ENCODE results near the gene PAX5. TPM values are rescaled to one million over a fixed set of nuclear protein-coding genes. Genes with fewer than 3 reads are reported as not detected.

Gene PAX5
- polyA plus RNA-seq, 3 donors, result 0.03 to 0.15 TPM; not detected in 1

DNA sequence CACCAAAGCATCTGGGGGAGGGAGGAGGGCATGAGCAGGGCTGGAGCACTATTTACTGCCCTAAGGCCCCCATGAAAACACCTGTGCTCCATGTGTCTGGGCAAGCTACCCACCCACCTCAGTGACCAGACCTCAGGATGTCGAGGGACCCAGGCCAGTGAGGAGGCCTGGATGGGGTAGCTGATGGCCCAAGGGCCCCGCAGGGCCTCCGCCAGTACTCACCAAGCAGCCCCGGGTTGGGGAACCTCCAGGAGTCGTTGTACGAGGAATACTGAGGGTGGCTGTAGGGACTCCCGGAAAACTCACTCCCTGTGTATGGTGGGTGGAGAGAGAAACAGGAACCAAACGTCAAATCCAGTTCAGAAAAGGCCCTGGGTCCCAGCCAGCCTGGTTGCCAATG lies 187.4 kb downstream of the PAX5 start:
- H3K4me1 ChIP-seq (ENCODE audit: control insufficient read depth in 1 of 2, insufficient read depth in 2 of 2, low read length in 2 of 2), result no peaks in the 10 kb centered on the region
- Mint-ChIP-seq H3K27me3 (ENCODE audit: low read depth in 3 of 3) (peaks cover 1 to 3% (median 3%) of the 10 kb centered on the region in 3 donors), H3K4me1 (no peaks in the 10 kb centered on the region), H3K4me3 (no peak overlapping the region), H3K9me3 (peaks cover 0 to 2% (median 0%) of the 10 kb centered on the region in 7 donors), H3K36me3 (no peaks in the 10 kb centered on the region), H3K27ac (peak overlapping the region in 1 of 7 donors; percentile 73)
- no peak overlapping the region for H3K4me2 ChIP-seq (replicated peaks; ENCODE audit: extremely low read depth, low read length, poor library complexity, severe bottlenecking)
- no peak overlapping the region for H3K4me3 ChIP-seq (replicated peaks in 1 of 3; ENCODE audit: low read depth in 2 of 3, low read length in 3 of 3)
- no peaks in the 10 kb centered on the region for H3K79me2 ChIP-seq (ENCODE audit: insufficient read depth, low read length)
- intact Hi-C loops (cut with micrococcal nuclease), result no loop called here
- no peak overlapping the region for H3K27ac ChIP-seq (ENCODE audit: low read depth in 1 of 2, low read length in 2 of 2)
- TF ChIP-seq, protein P1, sequence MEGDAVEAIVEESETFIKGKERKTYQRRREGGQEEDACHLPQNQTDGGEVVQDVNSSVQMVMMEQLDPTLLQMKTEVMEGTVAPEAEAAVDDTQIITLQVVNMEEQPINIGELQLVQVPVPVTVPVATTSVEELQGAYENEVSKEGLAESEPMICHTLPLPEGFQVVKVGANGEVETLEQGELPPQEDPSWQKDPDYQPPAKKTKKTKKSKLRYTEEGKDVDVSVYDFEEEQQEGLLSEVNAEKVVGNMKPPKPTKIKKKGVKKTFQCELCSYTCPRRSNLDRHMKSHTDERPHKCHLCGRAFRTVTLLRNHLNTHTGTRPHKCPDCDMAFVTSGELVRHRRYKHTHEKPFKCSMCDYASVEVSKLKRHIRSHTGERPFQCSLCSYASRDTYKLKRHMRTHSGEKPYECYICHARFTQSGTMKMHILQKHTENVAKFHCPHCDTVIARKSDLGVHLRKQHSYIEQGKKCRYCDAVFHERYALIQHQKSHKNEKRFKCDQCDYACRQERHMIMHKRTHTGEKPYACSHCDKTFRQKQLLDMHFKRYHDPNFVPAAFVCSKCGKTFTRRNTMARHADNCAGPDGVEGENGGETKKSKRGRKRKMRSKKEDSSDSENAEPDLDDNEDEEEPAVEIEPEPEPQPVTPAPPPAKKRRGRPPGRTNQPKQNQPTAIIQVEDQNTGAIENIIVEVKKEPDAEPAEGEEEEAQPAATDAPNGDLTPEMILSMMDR (IDR thresholded peaks at IDR 0.05), result no peak
- 83% methylated on average over 6 of the region's 8 CpGs for whole genome bisulfite sequencing (ENCODE audit: insufficient coverage)
- no peak for DNase-seq
- H3K9ac ChIP-seq (ENCODE audit: insufficient read depth, low read length, poor library complexity, severe bottlenecking), result no peak overlapping the region
- H2AFZ ChIP-seq (ENCODE audit: insufficient read depth, low read depth, low read length, poor library complexity, severe bottlenecking), result no peak overlapping the region
- no peaks in the 10 kb centered on the region for H4K20me1 ChIP-seq (ENCODE audit: insufficient read depth, low read length)
- no peaks in the 10 kb centered on the region for H3K36me3 ChIP-seq (replicated peaks in 1 of 2; ENCODE audit: control insufficient read depth in 1 of 2, insufficient read depth in 2 of 2, low read length in 2 of 2)
- H3K27me3 ChIP-seq (ENCODE audit: control insufficient read depth in 2 of 2, insufficient read depth in 2 of 2, low read length in 2 of 2), result no peaks in the 10 kb centered on the region
- no peaks in the 10 kb centered on the region for H3K9me3 ChIP-seq (replicated peaks in 1 of 2; ENCODE audit: control insufficient read depth in 1 of 2, insufficient read depth in 1 of 2, low read length in 2 of 2)

DNA sequence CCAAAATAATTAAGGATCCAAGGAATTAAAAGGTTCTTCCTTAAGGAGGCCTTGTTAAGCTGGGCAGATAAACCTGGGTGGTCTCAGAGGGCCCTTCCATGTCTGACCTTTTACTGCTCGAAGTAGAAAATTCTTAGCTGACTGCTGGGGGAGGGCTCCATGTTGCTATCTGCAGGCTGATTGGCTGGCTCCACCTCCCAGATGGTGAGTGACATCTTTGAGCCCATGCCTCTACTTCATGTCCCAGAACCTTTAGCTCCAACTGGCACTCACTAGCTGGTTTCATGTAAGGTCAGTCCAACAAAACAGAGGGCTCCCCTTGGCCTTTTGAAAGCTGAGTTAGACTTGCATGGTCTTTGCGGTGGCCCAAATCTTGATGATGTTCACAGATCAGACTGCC lies 188.2 kb downstream of the PAX5 start:
- Histone ChIP-seq H3K9ac (ENCODE audit: insufficient read depth, low read length, poor library complexity, severe bottlenecking) (no peak overlapping the region), H3K4me1 (ENCODE audit: control insufficient read depth in 1 of 2, insufficient read depth in 2 of 2, low read length in 2 of 2) (no peaks in the 10 kb centered on the region), H3K79me2 (ENCODE audit: insufficient read depth, low read length) (no peaks in the 10 kb centered on the region), H3K36me3 (replicated peaks in 1 of 2; ENCODE audit: control insufficient read depth in 1 of 2, insufficient read depth in 2 of 2, low read length in 2 of 2) (no peaks in the 10 kb centered on the region), H3K4me3 (replicated peaks in 1 of 3; ENCODE audit: low read depth in 2 of 3, low read length in 3 of 3) (no peak overlapping the region), H4K20me1 (ENCODE audit: insufficient read depth, low read length) (no peaks in the 10 kb centered on the region), H2AFZ (ENCODE audit: insufficient read depth, low read depth, low read length, poor library complexity, severe bottlenecking) (no peak overlapping the region), H3K27ac (ENCODE audit: low read depth in 1 of 2, low read length in 2 of 2) (no peak overlapping the region), H3K4me2 (replicated peaks; ENCODE audit: extremely low read depth, low read length, poor library complexity, severe bottlenecking) (no peak overlapping the region), H3K9me3 (replicated peaks in 1 of 2; ENCODE audit: control insufficient read depth in 1 of 2, insufficient read depth in 1 of 2, low read length in 2 of 2) (no peaks in the 10 kb centered on the region), H3K27me3 (ENCODE audit: control insufficient read depth in 2 of 2, insufficient read depth in 2 of 2, low read length in 2 of 2) (no peaks in the 10 kb centered on the region)
- TF ChIP-seq, protein P1 (IDR thresholded peaks at IDR 0.05), result no peak
- no peak for DNase-seq
- Mint-ChIP-seq H3K27me3 (ENCODE audit: low read depth in 3 of 3) (peaks cover 1 to 3% (median 3%) of the 10 kb centered on the region in 3 donors), H3K27ac (no peak overlapping the region), H3K9me3 (peaks cover 0 to 2% (median 0%) of the 10 kb centered on the region in 7 donors), H3K4me3 (no peak overlapping the region), H3K4me1 (no peaks in the 10 kb centered on the region), H3K36me3 (no peaks in the 10 kb centered on the region)
- 93% methylated on average over 2 of the region's 2 CpGs for WGBS (ENCODE audit: insufficient coverage)
- intact Hi-C loops (cut with micrococcal nuclease), result no loop called here
